ENCODE data around the gene PTOV1.

PTOV1 gene

DNA sequence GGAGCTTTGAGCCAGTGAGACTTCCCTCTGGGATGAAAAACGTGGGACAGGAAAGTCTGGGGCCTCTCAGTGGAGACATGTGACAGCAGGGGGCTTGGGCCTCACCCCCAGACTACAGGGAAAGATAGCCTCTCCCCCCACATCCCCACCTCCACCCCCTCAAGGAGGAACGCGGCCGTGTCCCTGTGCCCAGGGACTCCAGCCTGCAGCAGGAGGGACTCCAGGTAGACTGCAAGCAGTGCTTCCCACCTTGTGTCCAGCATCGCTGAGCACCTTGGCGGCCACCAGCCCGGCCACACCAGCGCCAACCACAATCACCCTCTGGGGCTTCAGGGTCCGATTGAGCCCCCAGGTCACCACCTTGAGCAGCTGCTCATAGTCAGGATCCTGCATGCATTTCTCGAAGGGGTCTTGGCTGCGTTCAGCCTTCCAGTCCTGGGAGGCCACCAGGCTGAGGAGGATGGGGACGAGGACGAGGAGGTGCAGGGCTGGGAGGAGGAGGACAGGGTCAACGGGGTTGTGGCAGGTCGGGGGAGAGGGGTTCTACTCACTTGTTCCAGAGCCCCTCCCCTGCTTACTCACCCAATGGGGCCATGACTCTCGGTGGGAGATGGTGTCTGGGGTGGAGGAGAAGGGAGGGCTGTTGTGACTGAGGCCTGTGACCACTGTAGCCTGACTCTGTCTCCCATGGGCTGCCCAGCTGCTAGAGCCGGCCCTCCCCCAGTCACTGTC is 44.8 kb downstream of the PTOV1 start:
- WGBS = 83% methylated on average over 15 of the region's 17 CpGs
- Histone ChIP-seq H3K36me3 (ENCODE audit: control insufficient read depth in 1 of 2, insufficient read depth in 2 of 2, low read depth in 1 of 2, low read length in 2 of 2) (no peaks in the 10 kb centered on the region), H3K9me3 (ENCODE audit: control insufficient read depth, low read length) (no peaks in the 10 kb centered on the region)

DNA sequence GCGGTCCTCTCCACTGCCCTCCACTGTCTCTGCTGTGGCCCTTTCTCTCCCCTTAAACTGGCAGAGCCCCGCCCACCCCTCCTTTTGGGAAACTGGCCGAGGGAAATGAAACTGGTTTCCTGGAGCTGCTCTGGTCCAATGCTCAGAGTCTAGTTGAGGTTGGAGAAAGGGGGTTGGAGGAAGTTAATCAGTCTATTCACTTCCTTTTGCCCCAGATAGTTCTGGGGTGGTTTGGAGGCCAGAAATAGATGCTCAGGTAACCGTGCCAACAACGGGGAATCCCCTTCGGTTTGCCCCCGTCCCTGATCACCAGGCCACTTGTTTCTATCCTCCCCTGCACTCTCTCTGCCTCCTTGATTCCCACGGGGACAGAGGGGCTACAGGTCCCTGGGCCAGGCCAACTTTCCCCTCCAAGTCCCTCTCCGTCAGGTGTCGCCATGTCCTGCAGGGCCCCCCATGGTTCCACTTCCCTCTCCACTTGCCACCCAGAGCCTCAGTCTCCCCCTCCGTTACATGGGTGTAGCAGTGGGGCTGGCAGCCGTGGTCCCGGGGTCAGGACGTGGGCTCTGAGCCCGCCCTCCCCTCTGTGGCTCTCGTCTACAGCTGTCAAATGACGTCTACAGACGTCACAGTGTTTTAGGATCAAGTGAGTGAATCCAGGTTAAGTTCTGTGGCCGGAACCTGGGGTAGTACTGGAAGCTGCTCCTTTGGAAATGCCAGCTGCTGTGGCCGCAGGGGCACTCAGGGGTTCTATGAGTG is 46.1 kb downstream of the PTOV1 start, which contains the start of gene IL4I1:
IL4I1 (minus strand) TSS at position 25 of the 759 bp plus-strand sequence. CDS start 727 bp downstream, outside the sequence.
- Histone ChIP-seq H3K9me3 (ENCODE audit: control insufficient read depth, low read length) (no peaks in the 10 kb centered on the region), H3K36me3 (ENCODE audit: control insufficient read depth in 1 of 2, insufficient read depth in 2 of 2, low read depth in 1 of 2, low read length in 2 of 2) (no peaks in the 10 kb centered on the region), H3K4ac (ENCODE audit: low read depth in 1 of 2, low read length in 2 of 2) (peak within 1 kb of the TSS; percentile 41 to 92), H3K23ac (ENCODE audit: low read length in 2 of 2) (no peak within 1 kb of the TSS), H3K79me1 (replicated peaks; ENCODE audit: low read length, poor library complexity, severe bottlenecking) (no peaks in the 10 kb centered on the region), H4K8ac (ENCODE audit: low read length) (peak within 1 kb of the TSS; percentile 89), H2BK12ac (ENCODE audit: low read length in 2 of 2) (peak within 1 kb of the TSS; percentile 95), H2BK5ac (ENCODE audit: low read depth, low read length, poor library complexity, severe bottlenecking) (peak within 1 kb of the TSS; percentile 39), H4K91ac (ENCODE audit: low read length) (peak within 1 kb of the TSS; percentile 83), H3K18ac (ENCODE audit: low read depth in 1 of 2, low read length in 2 of 2) (peak within 1 kb of the TSS; percentile 34 to 75), H2AK5ac (ENCODE audit: low read length, severe bottlenecking) (peak within 1 kb of the TSS; percentile 73), H3K27ac (ENCODE audit: low read length, poor library complexity, severe bottlenecking) (peak within 1 kb of the TSS; percentile 69), H3K4me3 (ENCODE audit: insufficient read depth in 1 of 2, low read depth in 1 of 2, low read length in 2 of 2) (no peak within 1 kb of the TSS), H3K27me3 (ENCODE audit: control insufficient read depth in 1 of 2, insufficient read depth in 1 of 2, low read length in 2 of 2) (peaks cover 0 to 6% of the 10 kb centered on the region in 2 experiments), H3K4me1 (ENCODE audit: control insufficient read depth, insufficient read depth, low read depth, low read length) (peaks cover 19% of the 10 kb centered on the region), H3K9ac (ENCODE audit: low read length) (peak within 1 kb of the TSS; percentile 71), H2BK15ac (ENCODE audit: low read depth, poor library complexity, severe bottlenecking) (no peak within 1 kb of the TSS), H2AFZ (ENCODE audit: low read depth, low read length) (no peak within 1 kb of the TSS), H2BK120ac (ENCODE audit: low read depth, low read length) (peak within 1 kb of the TSS; percentile 11), H3K4me2 (ENCODE audit: low read length, poor library complexity, severe bottlenecking) (peak within 1 kb of the TSS; percentile 18), H3K14ac (ENCODE audit: low read length in 2 of 2) (peak within 1 kb of the TSS in 1 of 2 experiments; percentile 53)
- 71% methylated on average over 18 of the region's 20 CpGs for WGBS
- DNase-seq = peak; percentile 42

More for the DNA sequence above, 44.8 kb downstream of the PTOV1 start:
- no peaks in the 10 kb centered on the region for H3K79me1 ChIP-seq (replicated peaks; ENCODE audit: low read length, poor library complexity, severe bottlenecking)
- no peak overlapping the region for H2AFZ ChIP-seq (ENCODE audit: low read depth, low read length)
- DNase-seq = no peak
- H4K91ac ChIP-seq (ENCODE audit: low read length) = no peak overlapping the region
- no peak overlapping the region for H2BK15ac ChIP-seq (ENCODE audit: low read depth, poor library complexity, severe bottlenecking)
- no peak overlapping the region for H3K4ac ChIP-seq (ENCODE audit: low read depth in 1 of 2, low read length in 2 of 2)
- no peak overlapping the region for H3K23ac ChIP-seq (ENCODE audit: low read length in 2 of 2)
- no peak overlapping the region for H4K8ac ChIP-seq (ENCODE audit: low read length)
- H3K4me2 ChIP-seq (ENCODE audit: low read length, poor library complexity, severe bottlenecking) = no peak overlapping the region
- no peak overlapping the region for H2BK120ac ChIP-seq (ENCODE audit: low read depth, low read length)
- H3K18ac ChIP-seq (ENCODE audit: low read depth in 1 of 2, low read length in 2 of 2) = peak overlapping the region in 1 of 2 experiments; percentile 37
- no peak overlapping the region for H2AK5ac ChIP-seq (ENCODE audit: low read length, severe bottlenecking)
- peaks cover 0 to 8% of the 10 kb centered on the region in 2 experiments for H3K27me3 ChIP-seq (ENCODE audit: control insufficient read depth in 1 of 2, insufficient read depth in 1 of 2, low read length in 2 of 2)
- H2BK5ac ChIP-seq (ENCODE audit: low read depth, low read length, poor library complexity, severe bottlenecking) = no peak overlapping the region
- no peak overlapping the region for H3K4me3 ChIP-seq (ENCODE audit: insufficient read depth in 1 of 2, low read depth in 1 of 2, low read length in 2 of 2)
- peak overlapping the region in 1 of 2 experiments; percentile 70 for H2BK12ac ChIP-seq (ENCODE audit: low read length in 2 of 2)
- no peak overlapping the region for H3K9ac ChIP-seq (ENCODE audit: low read length)
- no peak overlapping the region for H3K14ac ChIP-seq (ENCODE audit: low read length in 2 of 2)
- peaks cover 21% of the 10 kb centered on the region for H3K4me1 ChIP-seq (ENCODE audit: control insufficient read depth, insufficient read depth, low read depth, low read length)
- no peak overlapping the region for H3K27ac ChIP-seq (ENCODE audit: low read length, poor library complexity, severe bottlenecking)

DNA sequence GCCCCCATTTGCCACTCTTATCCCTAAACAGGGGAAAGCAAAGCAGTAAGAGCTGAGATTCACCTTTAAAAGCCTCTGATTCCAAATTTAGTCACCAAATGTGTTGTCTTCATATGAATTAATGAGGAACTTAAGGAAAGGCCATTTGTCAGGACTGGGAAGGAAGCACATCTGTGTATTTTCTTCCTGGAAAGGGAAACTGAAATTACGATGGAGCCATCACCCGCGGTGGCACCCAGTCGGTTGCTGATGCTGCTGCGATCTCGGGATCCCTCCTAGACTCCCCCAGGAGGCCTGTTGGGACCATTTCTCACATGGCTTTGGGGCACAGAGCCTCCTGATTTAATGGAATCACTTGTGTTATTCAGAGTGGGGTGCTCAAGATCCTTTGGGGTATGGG is 53.2 kb downstream of the PTOV1 start:
- Histone ChIP-seq H2AK5ac (ENCODE audit: low read length, severe bottlenecking) (no peak overlapping the region), H3K4ac (ENCODE audit: low read depth in 1 of 2, low read length in 2 of 2) (no peak overlapping the region), H2AFZ (ENCODE audit: low read depth, low read length) (no peak overlapping the region), H2BK120ac (ENCODE audit: low read depth, low read length) (no peak overlapping the region), H4K8ac (ENCODE audit: low read length) (no peak overlapping the region), H3K79me1 (replicated peaks; ENCODE audit: low read length, poor library complexity, severe bottlenecking) (peaks cover 21% of the 10 kb centered on the region), H3K27ac (ENCODE audit: low read length, poor library complexity, severe bottlenecking) (no peak overlapping the region), H3K4me3 (ENCODE audit: insufficient read depth in 1 of 2, low read depth in 1 of 2, low read length in 2 of 2) (no peak overlapping the region), H3K18ac (ENCODE audit: low read depth in 1 of 2, low read length in 2 of 2) (no peak overlapping the region), H3K14ac (ENCODE audit: low read length in 2 of 2) (no peak overlapping the region), H3K36me3 (ENCODE audit: control insufficient read depth in 1 of 2, insufficient read depth in 2 of 2, low read depth in 1 of 2, low read length in 2 of 2) (peaks cover 27 to 28% of the 10 kb centered on the region in 2 experiments), H3K4me1 (ENCODE audit: control insufficient read depth, insufficient read depth, low read depth, low read length) (peaks cover 2% of the 10 kb centered on the region), H2BK12ac (ENCODE audit: low read length in 2 of 2) (no peak overlapping the region), H3K23ac (ENCODE audit: low read length in 2 of 2) (no peak overlapping the region), H3K27me3 (ENCODE audit: control insufficient read depth in 1 of 2, insufficient read depth in 1 of 2, low read length in 2 of 2) (no peaks in the 10 kb centered on the region), H2BK5ac (ENCODE audit: low read depth, low read length, poor library complexity, severe bottlenecking) (no peak overlapping the region), H3K4me2 (ENCODE audit: low read length, poor library complexity, severe bottlenecking) (no peak overlapping the region), H4K91ac (ENCODE audit: low read length) (no peak overlapping the region), H3K9ac (ENCODE audit: low read length) (no peak overlapping the region), H2BK15ac (ENCODE audit: low read depth, poor library complexity, severe bottlenecking) (no peak overlapping the region), H3K9me3 (ENCODE audit: control insufficient read depth, low read length) (no peaks in the 10 kb centered on the region)
- no peak for DNase-seq
- WGBS = 93% methylated on average over 6 of the region's 6 CpGs
